ENCODE data around the gene INSC. TPM values are rescaled to one million over a fixed set of nuclear protein-coding genes. Genes with fewer than 3 reads are reported as not detected.

INSC gene
- total and polyA plus RNA-seq, 10 donors = 0.04 to 1.8 (median 0.29) TPM; not detected in 2

DNA sequence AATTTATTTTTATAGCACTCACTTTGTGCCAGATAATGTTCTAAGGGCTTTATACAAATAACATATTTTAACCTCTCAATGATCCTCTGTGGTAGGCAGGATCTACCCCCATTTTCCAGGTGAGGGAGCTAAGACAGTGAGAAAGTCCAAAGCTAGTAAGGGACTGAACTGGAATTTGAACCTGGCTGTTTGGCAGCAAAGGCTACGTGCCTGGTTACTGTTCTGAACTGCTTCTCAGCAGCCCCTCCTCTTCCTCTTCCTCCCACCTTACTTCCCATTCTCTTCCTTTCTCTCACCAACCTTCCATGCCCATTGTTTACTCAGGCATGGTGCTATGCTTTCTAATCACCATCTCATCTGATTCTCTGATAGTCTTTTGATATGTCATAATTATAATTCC is 82.0 kb downstream of the INSC start:
- H3K27ac ChIP-seq = no peak overlapping the region
- intact Hi-C loops (cut with DNase I; ENCODE audit: low total_unique reads) = no loop called here
- WGBS, 5 donors = 36 to 79% (median 48%) methylated on average over 1 of the region's 1 CpG

DNA sequence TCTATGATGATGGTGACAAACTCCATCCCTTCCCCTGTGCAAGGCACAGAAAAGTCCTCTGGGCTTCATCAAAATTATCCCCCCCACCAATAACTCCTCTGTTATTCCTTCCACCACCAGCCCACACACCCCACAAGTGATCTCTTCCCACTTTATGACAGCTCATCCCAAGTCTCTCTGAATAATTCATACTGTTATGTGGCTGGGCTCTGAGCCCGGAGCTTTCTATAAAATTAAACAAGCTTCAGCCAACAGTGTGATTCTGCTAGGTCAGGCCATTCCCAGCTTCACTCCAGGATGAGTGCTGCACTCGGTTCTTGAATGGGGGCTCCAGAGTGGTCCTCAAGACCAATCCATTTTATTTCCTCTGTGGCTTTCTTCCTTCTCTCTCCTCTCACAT is 83.0 kb downstream of the INSC start:
- Histone ChIP-seq H3K36me3 (no peaks in the 10 kb centered on the region), H3K4me1 (no peaks in the 10 kb centered on the region), H3K27me3 (replicated peaks in 1 of 7) (no peaks in the 10 kb centered on the region), H3K27ac (no peak overlapping the region), H3K9me3 (no peaks in the 10 kb centered on the region), H3K4me3 (no peak overlapping the region)
- DNase-seq = no peak
- TF ChIP-seq, protein P1, sequence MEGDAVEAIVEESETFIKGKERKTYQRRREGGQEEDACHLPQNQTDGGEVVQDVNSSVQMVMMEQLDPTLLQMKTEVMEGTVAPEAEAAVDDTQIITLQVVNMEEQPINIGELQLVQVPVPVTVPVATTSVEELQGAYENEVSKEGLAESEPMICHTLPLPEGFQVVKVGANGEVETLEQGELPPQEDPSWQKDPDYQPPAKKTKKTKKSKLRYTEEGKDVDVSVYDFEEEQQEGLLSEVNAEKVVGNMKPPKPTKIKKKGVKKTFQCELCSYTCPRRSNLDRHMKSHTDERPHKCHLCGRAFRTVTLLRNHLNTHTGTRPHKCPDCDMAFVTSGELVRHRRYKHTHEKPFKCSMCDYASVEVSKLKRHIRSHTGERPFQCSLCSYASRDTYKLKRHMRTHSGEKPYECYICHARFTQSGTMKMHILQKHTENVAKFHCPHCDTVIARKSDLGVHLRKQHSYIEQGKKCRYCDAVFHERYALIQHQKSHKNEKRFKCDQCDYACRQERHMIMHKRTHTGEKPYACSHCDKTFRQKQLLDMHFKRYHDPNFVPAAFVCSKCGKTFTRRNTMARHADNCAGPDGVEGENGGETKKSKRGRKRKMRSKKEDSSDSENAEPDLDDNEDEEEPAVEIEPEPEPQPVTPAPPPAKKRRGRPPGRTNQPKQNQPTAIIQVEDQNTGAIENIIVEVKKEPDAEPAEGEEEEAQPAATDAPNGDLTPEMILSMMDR (IDR thresholded peaks at IDR 0.05 in 8 of 11, conservative IDR thresholded peaks at IDR 0.05 in 3 of 11) = no peak
- TF ChIP-seq POLR2A (IDR thresholded peaks at IDR 0.05) = no peak
- no peak for TF ChIP-seq POLR2AphosphoS5 (IDR thresholded peaks at IDR 0.05)
- WGBS, 5 donors = 65 to 78% (median 69%) methylated on average over 2 of the region's 2 CpGs
- intact Hi-C loops (cut with DNase I; ENCODE audit: low total_unique reads) = no loop called here

More for the DNA sequence above, 82.0 kb downstream of the INSC start:
- H3K27me3 ChIP-seq (replicated peaks in 1 of 7) = peaks cover 0 to 5% (median 0%) of the 10 kb centered on the region in 7 donors
- no peak overlapping the region for H3K4me3 ChIP-seq
- H3K9me3 ChIP-seq = no peaks in the 10 kb centered on the region
- no peaks in the 10 kb centered on the region for H3K36me3 ChIP-seq
- no peak for TF ChIP-seq POLR2A (IDR thresholded peaks at IDR 0.05)
- TF ChIP-seq POLR2AphosphoS5 (IDR thresholded peaks at IDR 0.05) = no peak
- TF ChIP-seq, protein P1 (IDR thresholded peaks at IDR 0.05 in 8 of 11, conservative IDR thresholded peaks at IDR 0.05 in 3 of 11) = no peak
- no peak for DNase-seq
- H3K4me1 ChIP-seq = no peaks in the 10 kb centered on the region

DNA sequence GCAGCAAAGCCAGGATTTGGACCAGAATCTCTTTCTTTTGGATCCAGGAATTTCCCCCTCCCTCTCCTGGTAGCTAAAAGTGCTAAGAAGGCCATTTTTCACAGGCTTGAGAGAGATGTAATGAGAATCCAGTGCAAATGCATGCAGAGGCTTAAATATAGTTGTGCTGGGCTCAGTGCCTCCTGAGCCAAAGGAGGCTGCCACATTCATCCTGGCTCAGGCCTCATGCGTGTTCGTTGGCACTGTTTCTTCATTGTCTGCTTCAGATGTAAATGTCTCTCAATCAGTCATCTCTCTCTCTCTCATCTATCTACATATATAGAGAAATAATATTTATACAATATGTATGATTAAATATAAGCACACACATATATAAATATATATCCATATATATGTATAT is 83.6 kb downstream of the INSC start:
- no peaks in the 10 kb centered on the region for H3K9me3 ChIP-seq
- H3K36me3 ChIP-seq = no peaks in the 10 kb centered on the region
- no peaks in the 10 kb centered on the region for H3K27me3 ChIP-seq (replicated peaks in 1 of 7)
- DNase-seq = no peak
- intact Hi-C loops (cut with DNase I; ENCODE audit: low total_unique reads) = no loop called here
- no peak overlapping the region for H3K4me3 ChIP-seq
- H3K4me1 ChIP-seq = no peaks in the 10 kb centered on the region
- WGBS, 5 donors = 92 to 96% (median 94%) methylated on average over 2 of the region's 2 CpGs
- TF ChIP-seq POLR2AphosphoS5 (IDR thresholded peaks at IDR 0.05) (no peak), POLR2A (IDR thresholded peaks at IDR 0.05) (no peak)
- TF ChIP-seq, protein P1 (IDR thresholded peaks at IDR 0.05 in 8 of 11, conservative IDR thresholded peaks at IDR 0.05 in 3 of 11) = no peak
- no peak overlapping the region for H3K27ac ChIP-seq

DNA sequence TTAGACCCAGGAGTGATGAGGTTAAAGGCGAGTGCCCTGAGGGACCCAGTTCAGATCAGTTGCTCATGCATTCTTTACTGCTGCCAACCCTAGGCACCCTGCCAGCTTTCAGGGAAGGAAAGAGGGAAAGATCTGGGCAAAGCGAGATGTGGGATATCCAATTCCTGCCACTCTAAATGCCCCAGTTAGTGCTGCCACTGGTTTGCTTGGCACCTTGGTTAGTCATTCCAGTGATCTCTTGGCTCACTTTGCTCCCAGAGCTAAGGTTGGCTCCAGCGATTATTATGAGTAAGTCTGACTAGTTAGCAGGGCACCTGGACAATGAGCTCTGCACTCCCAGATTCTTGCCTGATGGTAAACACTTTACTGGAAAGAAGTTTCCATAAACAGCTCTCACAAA is 85.0 kb downstream of the INSC start:
- WGBS, 5 donors = 86 to 93% (median 89%) methylated on average over 3 of the region's 3 CpGs
- no peaks in the 10 kb centered on the region for H3K36me3 ChIP-seq
- no peaks in the 10 kb centered on the region for H3K9me3 ChIP-seq
- intact Hi-C loops (cut with DNase I; ENCODE audit: low total_unique reads) = no loop called here
- H3K27me3 ChIP-seq (replicated peaks in 1 of 7) = no peaks in the 10 kb centered on the region
- TF ChIP-seq, protein P1 (IDR thresholded peaks at IDR 0.05 in 8 of 11, conservative IDR thresholded peaks at IDR 0.05 in 3 of 11) = no peak
- TF ChIP-seq POLR2A (IDR thresholded peaks at IDR 0.05) = no peak
- TF ChIP-seq POLR2AphosphoS5 (IDR thresholded peaks at IDR 0.05) = no peak
- DNase-seq = no peak
- H3K27ac ChIP-seq = no peak overlapping the region
- H3K4me3 ChIP-seq = no peak overlapping the region
- H3K4me1 ChIP-seq = no peaks in the 10 kb centered on the region

Measured in spleen (tissue), 11 donors.